Astrocyte of the spinal cord (primary cell): ENCODE results near the gene MAN1C1.
"Not testable (repeated sequence)": the region's sequence is repeated elsewhere in the genome, so short reads cannot be mapped to it uniquely, and the experiment has no call there.

Experiments used
- DNase-seq: peaks from one replicate; pipeline ENCODE4 v3.0.0; 2011; ENCODE audit warnings: low read depth, low spot score
- H3K4me3 ChIP-seq: 2 replicates; pipeline ENCODE4 v1.5.1; 2011; ENCODE audit warnings: low read depth, mild to moderate bottlenecking, low read length, moderate library complexity
- in situ Hi-C: cut with HindIII; loops from 2 replicates; pipeline ENCODE4 v1.10.0; 2017; ENCODE audit warnings: low sequenced_read_pairs
- TF ChIP-seq, protein P1 (sequence below): IDR thresholded peaks from 2 replicates; pipeline ENCODE4 v1.5.1; 2012; ENCODE audit warnings: low read depth, mild to moderate bottlenecking, low read length, inconsistent platforms

The MAN1C1 gene

DNA sequence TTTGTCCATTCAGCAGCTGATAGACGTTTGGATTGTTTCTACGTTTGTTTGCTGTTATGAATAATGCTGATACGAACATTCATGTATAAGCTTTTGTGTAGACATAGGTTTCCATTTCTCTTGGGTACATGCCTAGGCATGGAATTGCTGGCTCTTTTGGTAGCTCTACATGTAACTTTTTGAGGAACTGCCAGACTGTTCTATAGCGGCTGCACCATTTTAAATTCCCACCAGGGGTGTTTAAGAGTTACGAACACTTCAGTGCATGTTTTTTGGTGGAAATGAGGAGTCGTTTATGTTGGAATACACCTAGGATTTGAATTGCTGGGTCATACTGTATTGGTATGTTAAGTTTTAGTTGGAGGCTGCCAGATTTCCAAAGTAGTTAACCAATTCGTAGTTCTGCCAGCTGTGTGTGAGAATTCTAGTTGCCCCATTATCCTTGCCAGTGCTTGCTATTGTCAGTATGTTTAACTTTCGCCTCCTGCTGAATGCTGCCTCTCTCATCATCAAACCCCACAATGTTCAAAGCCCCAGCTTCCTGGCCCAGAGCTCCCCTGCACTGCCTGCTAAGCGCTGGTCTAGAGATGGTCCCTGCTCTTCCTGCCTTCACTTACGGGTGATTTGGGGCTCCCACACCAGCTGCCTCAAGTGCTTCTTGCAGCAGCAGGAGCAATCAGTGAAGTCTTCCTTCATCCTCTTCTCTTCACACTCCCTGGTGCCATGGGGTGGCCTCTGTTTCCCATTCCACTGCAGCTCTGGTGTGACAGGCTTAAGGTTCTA lies 81.0 kb downstream of the MAN1C1 start:
- H3K4me3 ChIP-seq: no peak overlapping the region
- DNase-seq: no peak
- TF ChIP-seq, protein P1, sequence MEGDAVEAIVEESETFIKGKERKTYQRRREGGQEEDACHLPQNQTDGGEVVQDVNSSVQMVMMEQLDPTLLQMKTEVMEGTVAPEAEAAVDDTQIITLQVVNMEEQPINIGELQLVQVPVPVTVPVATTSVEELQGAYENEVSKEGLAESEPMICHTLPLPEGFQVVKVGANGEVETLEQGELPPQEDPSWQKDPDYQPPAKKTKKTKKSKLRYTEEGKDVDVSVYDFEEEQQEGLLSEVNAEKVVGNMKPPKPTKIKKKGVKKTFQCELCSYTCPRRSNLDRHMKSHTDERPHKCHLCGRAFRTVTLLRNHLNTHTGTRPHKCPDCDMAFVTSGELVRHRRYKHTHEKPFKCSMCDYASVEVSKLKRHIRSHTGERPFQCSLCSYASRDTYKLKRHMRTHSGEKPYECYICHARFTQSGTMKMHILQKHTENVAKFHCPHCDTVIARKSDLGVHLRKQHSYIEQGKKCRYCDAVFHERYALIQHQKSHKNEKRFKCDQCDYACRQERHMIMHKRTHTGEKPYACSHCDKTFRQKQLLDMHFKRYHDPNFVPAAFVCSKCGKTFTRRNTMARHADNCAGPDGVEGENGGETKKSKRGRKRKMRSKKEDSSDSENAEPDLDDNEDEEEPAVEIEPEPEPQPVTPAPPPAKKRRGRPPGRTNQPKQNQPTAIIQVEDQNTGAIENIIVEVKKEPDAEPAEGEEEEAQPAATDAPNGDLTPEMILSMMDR: no peak
- in situ Hi-C loops: no loop called here

DNA sequence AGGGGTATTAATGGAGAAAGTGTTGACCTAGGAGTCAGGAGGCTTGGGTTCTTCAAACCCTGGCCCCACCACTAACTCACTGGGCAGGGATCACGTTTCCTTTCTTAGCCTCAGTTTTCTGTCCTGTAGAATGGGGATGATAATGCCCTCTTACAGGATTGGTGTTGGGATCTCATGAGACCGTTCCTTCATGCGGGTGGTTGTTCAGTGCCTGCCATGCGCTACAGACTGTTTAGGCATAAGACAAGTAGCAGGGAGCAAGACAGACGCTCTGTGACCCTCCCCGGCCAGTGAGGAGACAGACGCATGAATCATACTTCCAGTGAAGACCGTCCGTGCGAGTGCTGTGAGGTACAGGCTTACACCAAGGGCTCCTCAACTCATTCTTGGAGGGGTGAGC lies 81.7 kb downstream of the MAN1C1 start:
- H3K4me3 ChIP-seq: no peak overlapping the region
- TF ChIP-seq, protein P1: no peak
- no peak for DNase-seq
- in situ Hi-C loops: no loop called here

GRCh38 chr1:25699059-25699458 lies 82.5 kb downstream of the MAN1C1 start:
- H3K4me3 ChIP-seq, in situ Hi-C loops, DNase-seq: not testable (repeated sequence)

GRCh38 chr1:25699500-25700143 lies 83.0 kb downstream of the MAN1C1 start:
- no peak for DNase-seq
- TF ChIP-seq, protein P1: no peak
- in situ Hi-C loops: no loop called here
- no peak overlapping the region for H3K4me3 ChIP-seq

GRCh38 chr1:25700144-25700523 lies 83.5 kb downstream of the MAN1C1 start:
- in situ Hi-C loops: no loop called here
- TF ChIP-seq, protein P1: no peak
- DNase-seq: no peak
- H3K4me3 ChIP-seq: no peak overlapping the region

GRCh38 chr1:25700626-25701025 lies 84.0 kb downstream of the MAN1C1 start:
- no peak for DNase-seq
- no peak overlapping the region for H3K4me3 ChIP-seq
- in situ Hi-C loops: no loop called here
- TF ChIP-seq, protein P1: peak; percentile 16
